ENCODE measurements around the gene RNF4.
A peak's percentile ranks its signal among the peaks of the same experiment; 100 is the strongest.
"Not testable (repeated sequence)": the region's sequence is repeated elsewhere in the genome, so short reads cannot be mapped to it uniquely, and the experiment has no call there.

The RNF4 gene

DNA sequence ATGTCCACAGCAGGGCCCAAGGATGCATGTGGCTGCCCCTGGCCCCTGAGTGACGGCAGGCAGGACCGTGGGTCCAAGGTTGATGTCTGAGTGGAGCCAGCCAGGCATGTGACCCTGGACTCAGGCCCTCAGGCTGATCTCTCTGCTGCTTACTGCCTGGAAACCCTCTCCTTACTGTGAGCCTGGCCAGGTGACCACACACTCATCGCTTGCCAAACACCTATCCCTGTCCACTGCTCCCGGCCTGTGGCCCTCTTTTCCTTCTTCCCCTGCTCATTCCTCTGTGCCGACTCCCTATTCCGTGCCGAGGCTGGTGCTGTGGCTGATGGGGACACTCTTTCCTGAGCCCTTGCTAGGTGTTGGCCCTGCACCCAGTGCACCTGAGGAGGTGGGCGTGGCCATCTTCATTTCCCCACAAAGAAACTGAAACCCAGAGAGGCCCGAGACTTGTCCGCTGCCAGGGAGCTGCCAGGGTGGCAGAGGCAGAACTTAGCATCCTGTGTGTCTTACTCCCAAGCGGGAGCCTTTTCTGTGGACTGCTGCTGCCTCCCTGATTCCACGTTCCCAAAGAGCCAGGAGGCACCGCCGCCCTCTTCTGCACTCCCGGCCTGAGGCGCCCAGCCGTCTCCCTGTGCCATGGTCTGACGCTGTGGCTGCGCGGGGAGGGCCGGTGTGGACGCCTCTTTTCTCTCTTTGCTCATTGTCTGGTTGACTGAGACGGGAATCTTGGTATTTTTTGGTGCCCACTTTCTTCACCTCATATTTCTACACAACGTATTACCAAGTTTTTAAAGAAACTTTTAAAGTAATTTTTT, 11.2 kb upstream of the RNF4 start:
- DNase-seq (ENCODE audit: low spot score), result no peak

DNA sequence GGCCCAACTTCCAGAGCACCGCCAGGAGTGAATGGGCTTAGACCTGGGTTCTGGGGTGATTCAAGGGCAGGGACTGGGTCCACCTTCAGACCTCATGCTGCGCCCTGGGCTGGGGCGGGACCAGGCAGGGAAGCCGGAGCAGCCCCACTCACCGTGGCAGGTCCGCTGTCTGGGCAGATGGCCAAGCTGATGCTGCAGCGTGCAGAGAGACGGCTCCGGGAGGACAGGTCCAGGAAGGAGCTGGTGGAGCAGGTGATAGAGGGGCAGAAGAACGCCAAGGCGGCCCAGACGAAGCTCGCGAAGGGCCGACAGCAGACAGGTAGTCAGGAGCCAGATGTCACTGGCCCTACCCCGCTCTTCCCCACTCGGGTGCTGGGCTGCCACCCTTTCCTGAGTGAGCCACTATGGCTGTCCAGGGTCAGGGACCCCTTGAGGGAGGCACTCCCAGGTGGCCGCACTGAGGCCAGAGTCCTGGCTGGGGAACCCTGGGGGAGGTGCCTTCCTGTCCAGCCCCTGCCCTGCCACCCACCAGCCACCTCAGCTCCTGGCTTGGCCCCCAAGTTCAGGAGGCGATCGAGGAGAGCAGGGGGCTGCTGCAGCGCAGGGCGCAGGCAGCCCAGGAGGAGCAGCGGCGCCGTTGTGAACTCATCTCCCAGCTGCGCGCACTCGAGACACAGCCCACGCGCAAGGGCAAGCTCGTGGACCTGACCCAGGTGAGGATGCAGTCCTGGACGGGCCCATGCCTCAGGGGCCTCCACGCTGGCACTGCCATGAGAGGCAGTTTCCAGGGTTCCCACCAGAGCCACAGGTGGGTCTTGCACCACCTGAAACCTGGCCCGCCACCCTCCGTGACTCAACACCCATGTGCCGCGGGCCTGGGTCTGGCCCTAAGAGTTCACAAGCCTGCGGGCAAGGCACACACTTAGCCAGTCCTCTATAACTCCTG, 10.1 kb upstream of the RNF4 start:
- DNase-seq (ENCODE audit: low spot score), result no peak

DNA sequence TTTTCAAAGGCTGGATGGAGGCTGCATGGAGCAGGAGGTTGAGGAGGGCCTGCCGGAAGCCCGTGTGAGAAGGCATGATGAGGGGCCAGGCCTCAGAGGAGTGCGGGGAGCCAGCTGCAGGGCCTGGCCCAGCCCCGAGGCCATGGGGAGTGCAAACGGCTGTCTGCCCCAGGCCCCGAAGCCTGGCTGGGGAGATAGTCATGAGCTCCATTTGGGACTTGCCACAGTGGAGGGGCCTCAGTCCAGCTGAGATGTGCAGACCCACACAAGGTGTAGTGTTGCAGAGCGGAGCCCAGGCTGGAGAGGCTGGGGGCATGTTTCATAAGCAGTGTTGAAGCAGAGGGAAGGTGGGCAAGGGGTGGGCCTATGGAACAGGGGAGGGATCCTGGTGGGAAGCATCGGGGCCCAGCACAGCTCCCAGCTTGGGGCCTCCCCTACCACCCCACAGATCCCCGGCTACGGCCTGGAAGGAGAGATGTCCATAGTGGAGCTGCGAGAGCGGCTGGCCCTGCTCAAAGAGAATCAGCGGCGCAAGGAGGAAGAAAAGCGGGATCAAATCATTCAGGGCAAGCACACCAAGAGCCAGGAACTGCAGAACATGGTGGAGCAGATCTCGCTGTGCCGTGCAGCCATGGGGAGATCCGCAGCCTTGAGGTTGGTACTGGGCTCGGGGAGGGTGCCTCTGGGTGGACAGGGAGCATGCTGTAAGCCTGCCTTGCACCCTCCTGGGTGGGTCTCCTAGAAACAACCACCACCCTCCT, 9.1 kb upstream of the RNF4 start:
- DNase-seq (ENCODE audit: low spot score), result no peak

DNA sequence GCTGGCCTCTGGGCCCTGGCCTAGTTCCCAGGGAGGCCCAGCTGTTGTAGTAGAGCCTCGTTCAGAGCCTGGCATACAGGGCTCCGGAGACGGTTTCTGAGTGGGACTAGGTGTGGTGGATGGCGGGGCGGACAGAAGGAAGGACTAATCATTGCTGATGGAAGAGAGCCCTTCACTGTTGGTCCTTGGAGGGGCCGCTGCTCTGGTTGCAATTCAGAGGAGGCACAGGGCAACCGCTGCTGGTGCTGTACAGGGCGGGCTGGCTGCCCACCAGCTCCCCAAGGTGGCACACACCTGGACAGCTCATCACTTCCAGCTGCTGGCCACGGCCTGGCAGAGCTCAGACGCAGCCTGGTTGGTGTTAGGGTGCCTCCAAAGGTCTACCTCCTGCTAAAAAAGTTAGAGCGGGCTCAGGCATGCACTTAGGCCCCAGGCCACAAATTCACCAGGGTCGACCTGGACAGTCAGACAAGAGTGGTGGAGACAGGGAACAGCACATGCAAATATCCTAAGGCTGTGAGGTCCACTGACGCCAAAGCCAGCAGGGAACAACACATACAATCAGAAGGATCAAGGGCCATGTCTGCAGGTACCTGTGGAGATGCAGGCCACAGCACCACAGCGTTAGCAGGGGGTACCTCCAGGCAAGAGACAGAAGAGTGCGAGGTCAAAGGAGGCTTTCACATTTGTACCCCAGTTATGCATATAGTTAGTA, 7.5 kb upstream of the RNF4 start:
- DNase-seq (ENCODE audit: low spot score), result no peak

DNA sequence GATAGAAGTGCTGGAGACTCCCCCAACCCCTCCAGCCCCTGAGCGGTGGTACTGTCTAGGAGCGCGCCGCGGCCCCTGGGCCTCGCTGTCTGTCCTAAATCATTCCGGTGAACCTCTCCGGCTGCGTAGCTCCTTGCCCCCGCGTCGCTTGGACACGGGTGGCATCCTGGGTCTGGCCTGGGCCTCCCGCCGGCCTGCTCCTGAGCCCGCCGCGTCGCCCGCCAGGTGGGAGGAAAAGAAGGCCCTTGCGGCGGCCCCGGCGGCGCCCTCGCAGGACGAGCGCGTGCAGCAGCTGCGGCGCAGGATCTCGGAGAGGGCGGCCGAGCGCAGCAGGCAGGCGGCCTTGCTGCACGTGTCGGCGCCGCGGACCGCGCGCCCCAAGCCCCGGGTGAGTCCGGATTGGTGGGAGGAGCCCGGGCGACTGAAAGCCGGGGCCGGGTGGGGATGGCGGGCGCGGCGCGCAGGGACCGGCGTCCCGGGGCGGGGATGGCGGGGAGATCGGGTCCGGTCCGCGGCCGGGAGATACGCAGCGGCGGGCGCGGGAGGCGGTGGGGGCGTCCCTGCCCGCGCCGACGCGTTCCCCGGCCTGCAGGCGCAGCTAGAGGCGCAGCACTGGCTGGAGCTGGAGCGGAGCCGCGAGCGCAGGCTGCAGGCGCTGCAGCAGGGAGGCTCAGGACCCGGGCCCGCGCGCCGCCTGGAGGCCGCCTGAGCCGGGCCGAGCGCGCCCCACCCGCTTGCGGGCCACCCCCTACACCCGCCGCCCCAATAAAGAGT, 6.5 kb upstream of the RNF4 start:
- peak; percentile 72 for DNase-seq (ENCODE audit: low spot score)

DNA sequence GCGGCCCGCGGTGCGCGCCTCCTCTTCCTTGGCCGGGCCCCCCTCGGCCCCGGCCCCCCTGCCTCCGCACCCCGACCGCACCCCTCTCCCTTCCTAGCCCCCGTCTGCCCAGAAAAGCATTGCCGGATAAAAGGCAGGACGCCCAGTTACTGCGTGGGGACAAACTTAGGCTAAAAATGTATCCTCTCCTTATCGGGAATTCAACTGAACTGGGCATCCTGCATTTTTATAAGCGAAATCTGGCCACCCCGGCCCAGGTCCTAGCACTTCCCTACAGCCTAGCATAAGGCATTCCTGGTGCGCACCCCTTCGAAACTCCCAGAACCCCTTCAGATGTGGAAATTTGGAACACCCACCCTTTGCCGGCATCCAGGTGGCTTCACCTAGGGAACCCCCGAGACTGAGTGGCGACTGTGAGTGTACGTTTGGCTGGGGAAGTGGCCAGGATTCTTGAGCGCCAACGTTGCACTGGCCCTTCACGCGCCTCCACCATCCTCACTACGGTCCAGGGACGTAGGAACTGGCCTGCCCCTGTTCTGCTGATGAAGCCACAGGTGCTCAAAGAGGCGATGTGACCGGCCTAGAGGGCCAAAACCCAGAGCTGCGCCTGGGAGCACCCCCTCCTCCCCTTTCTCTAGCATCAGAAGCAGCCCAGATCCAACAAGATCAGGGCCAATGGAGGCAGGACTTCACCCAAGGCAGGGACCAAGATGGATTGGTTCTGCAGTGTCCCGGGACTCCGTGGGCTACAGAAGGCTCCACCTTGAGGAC, 5.7 kb upstream of the RNF4 start:
- DNase-seq (ENCODE audit: low spot score), result no peak

DNA sequence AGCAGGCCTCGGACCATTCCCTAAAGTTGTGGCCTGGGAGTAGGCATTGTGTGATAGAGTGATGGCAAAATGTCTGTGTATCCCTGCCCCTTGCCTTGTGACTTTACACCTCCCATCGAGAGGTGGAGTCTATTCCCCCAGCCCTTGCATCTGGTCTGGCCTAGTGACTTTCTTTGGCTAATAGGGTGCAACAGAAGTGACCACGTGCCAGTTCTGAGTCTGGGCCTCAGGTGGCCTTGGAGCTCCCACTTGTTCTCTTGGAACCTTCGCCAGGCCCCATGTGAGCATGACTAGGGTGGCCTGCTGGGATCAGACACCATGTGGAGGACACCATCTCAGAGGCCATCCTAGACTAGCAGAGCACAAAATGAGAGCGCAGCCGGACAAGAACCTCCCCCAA, 3.9 kb upstream of the RNF4 start:
- DNase-seq (ENCODE audit: low spot score), result no peak

DNA sequence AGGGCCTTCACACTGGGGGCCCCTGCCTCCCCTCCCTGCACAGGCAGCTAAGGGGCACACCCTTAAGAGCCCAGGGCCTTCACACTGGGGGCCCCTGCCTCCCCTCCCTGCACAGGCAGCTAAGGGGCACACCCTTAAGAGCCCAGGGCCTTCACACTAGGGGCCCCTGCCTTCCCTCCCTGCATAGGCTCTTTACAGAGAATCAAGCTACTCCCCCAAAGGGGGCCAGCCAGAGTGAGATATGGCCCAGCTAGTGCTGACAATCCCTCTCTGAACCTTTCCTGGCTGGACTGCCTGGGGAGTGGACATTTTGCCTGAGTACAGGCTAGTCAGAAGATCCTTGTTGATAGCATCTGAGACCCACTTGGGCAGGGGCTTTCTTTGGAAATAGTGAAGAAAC, 3.4 kb upstream of the RNF4 start:
- DNase-seq (ENCODE audit: low spot score), result not testable (repeated sequence)

DNA sequence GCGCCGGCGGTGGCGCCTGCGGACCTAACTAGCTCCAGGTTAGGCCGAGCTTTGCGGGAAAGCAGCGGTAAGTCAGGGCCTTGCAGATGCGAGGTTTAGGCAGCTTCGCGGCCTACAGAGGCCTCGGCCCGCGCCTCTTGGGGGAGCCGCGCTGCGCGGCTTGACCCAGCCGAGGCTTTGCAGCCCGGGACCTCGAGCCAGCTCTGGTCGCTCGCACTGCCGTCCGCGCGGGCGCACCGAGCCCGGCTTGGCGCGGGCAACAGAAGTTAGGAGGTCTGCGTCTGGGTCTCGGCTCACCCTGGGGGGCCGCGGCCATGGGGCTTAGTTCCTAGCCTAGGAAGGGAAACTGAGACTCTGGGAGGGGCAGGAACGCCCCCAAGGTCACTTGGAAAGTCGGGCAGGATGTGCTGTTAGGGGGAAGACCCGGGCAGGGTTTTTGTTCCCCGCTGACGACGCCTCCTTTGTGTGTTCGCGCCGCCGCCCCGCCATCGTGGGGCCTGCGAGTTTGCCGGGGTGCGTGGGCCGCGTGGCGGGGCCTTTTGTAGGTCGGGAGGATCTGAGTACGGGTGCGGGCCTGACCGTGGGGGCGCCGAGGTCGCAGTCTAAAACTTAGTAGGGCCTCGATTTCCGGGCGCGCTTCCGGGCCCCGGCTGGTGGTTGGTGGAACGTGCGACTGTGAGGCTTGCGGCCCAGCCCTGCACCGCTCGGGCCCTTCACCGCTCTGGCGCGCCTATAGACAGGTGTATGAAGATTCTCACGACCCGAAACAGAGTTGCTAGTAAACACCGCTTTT, 482 bp downstream of the RNF4 start:
- DNase-seq (ENCODE audit: low spot score), result no peak

DNA sequence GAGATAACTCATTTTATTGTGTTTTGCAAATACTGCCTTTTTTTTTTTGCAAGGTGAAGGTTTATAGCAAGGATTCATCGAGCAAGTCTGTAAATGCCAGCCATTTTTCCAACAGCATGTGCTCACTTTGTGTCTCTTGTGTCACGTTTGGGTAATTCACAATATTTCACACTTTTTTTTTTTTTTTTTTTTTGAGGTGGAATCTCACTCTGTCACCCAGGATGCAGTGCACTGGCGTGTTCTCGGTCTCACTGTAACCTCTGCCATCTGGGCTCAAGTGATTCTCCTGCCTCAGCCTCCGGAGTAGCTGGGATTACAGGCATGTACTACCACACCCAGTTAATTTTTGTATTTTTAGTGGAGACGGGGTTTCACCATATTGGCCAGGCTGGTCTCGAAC, 1.9 kb downstream of the RNF4 start:
- DNase-seq (ENCODE audit: low spot score), result no peak

DNA sequence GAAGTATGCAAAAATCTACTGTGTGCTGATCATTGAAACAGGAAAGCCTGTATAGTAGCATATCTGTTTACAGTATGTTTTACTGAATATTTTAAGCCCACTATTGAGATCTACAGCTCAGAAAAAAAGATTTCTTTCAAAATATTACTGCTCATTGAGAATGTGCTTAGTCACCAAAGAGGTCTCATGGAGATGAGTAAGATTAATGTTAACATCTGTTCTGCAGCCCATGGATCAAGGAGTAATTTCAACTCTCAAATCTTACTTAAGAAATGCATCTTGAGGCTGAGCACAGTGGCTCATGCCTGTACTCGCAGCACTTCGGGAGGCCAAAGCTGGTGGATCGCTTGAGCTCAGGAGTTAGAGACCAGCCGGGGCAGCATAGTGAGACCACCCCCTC, 3.3 kb downstream of the RNF4 start:
- no peak for DNase-seq (ENCODE audit: low spot score)

DNA sequence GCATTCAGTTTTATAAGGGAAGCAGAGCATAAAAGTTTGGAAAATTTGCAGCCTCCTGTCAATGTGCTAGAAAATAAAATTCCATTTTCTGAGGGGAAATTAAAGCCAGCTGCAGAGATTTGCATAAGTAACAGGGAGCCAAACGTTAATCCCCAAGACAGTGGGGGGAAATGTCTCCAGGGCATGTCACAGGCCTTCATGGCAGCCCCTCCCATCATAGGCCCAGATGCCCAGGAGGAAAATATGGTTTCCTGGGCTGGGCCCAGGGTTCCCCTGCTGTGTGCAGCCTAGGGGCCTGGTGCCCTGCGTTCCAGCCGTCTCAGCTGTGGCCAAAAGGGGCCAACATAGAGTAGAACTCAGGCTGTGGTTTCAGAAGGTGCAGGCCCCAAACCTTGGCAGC, 9.3 kb downstream of the RNF4 start:
- DNase-seq (ENCODE audit: low spot score), result no peak

DNA sequence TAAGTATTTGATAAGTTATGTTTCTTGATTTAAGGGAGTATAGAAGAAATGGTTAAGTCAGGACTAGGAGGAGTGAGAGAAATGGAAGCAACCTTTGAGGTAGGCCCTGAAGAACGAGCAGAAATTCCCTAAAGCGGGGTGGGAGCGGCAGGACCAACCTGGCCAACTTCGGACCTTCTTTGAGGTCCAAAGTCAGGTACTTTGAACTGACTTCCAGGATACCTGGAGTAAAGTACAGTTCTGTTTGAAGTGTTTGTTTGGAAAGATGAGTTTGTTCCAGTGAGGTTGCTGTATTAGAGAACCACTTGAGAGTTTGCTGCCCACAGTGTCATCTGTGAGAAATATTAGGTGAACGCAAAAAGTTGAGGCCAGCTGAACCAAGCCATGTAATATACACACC, 11.7 kb downstream of the RNF4 start:
- DNase-seq (ENCODE audit: low spot score), result no peak

DNA sequence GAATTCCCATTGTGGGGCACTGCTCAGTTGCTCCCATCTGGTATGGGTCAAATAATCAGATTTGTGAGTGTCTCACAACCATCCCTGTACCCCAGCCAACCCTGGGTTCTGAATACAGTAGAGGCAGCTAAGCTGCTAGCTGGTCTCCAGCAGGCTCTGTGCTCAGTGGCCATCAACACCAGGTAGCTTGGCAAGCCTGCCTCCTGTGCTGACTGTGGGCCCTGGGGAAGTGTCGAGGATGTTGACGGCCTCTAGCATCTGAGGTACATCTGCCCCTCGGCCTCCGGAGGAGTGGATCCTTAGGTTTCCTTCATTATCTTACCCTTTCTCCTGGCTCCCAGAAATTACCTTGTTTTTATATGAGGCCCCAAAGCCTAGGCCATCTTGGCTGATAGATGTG, 13.3 kb downstream of the RNF4 start:
- no peak for DNase-seq (ENCODE audit: low spot score)

DNA sequence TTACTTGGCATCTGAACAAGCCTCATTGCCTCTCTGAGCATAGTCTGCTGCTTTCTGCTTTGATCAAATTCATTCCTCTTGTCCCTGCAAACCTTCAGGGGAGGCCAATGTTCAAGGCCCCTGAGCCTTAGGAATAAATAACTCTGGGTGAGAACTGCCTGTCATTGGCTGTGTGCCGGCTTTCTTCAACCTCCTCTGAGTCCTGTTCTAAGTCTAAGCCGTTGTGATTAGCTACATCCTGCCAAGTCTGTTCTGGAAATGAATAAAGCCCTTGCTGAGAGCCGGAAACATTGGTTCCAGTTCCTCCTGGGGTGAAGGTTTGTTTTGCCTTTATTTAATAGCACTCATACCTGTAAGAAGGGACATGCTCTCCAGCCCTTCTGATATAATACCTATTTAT, 13.8 kb downstream of the RNF4 start:
- no peak for DNase-seq (ENCODE audit: low spot score)

DNA sequence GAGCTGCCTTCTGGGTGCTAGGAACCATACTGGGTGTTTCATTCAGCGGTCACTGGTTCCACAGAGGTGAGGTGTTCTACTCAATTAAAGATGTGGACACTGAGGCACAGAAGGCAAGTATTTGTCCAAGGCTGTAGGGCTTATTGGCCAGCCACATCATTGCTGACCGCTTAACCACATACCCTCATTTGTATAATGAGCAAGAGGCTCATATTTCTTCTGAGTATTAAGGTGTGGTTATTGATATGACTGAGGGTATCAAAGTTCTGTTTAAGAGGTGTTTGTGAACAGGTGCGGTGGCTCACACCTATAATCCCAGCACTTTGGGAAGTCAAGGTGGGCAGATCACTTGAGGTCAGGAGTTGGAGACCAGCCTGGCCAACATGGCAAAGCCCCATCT, 14.3 kb downstream of the RNF4 start:
- no peak for DNase-seq (ENCODE audit: low spot score)

DNA sequence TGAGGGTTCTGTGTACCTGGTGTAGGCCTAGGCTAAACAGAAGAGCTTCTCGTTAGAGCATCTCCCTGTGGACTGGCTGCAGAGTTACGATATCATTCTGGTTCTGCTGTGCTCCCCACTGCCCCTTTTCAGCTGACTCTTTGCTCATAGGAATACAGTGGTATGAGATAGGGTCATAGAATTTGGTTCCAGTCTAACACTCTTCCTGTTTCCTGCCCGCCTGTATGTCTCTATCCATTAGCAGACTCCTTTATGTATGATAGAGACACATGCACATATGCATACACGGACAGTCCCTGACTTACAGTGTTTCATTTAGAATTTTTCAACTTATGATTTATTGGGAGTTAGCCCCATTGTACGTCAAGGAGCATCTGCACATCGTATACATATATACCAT, 15.3 kb downstream of the RNF4 start:
- no peak for DNase-seq (ENCODE audit: low spot score)

DNA sequence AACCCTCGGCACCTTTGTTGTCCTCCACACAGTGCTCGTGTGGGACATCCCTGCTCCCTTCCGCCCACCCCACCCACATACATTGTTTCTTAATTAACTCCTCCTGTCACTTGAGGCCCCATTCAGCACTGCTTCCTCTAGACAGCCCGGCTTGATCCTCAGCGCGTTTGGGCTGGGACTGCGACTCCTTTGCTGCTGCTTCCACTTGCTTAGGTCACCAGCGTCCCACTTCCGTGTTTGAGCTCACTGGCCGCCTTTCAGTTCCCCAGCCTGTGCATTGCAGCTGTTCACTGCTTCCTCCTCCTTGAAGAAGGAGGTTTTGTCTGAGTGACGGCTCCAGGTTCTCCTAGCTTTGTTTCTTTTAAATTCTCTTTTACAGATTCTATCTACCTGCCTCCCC, 16.1 kb downstream of the RNF4 start:
- DNase-seq (ENCODE audit: low spot score), result no peak

DNA sequence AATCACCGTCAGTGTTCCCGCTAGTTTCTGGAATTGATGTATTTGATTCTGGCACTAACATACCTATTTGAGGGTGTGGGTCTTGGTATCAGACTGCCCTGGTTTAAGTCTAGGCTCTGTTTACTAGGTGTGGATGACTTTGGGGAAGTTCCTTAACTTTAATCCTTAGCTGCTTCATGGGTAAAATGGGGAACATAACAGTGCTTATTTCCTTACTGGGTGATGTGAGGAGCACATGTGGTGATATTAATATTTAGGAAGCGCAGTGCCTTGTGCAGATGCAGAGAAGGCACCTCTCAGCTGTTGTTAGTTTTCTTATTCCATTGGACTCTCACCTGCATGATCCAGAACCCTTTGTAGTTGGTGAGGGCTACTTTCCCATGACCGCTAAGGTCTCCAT, 17.1 kb downstream of the RNF4 start:
- DNase-seq (ENCODE audit: low spot score), result no peak

Measured in SK-N-DZ (cell line).